ENCODE data around the gene SAP25. TPM values are rescaled to one million over a fixed set of nuclear protein-coding genes. Genes with fewer than 3 reads are reported as not detected.
A peak's percentile ranks its signal among the peaks of the same experiment; 100 is the strongest.

SAP25 gene
- total and polyA plus RNA-seq, 12 donors: 0.67 to 11.3 (median 1.6) TPM; not detected in 4

DNA sequence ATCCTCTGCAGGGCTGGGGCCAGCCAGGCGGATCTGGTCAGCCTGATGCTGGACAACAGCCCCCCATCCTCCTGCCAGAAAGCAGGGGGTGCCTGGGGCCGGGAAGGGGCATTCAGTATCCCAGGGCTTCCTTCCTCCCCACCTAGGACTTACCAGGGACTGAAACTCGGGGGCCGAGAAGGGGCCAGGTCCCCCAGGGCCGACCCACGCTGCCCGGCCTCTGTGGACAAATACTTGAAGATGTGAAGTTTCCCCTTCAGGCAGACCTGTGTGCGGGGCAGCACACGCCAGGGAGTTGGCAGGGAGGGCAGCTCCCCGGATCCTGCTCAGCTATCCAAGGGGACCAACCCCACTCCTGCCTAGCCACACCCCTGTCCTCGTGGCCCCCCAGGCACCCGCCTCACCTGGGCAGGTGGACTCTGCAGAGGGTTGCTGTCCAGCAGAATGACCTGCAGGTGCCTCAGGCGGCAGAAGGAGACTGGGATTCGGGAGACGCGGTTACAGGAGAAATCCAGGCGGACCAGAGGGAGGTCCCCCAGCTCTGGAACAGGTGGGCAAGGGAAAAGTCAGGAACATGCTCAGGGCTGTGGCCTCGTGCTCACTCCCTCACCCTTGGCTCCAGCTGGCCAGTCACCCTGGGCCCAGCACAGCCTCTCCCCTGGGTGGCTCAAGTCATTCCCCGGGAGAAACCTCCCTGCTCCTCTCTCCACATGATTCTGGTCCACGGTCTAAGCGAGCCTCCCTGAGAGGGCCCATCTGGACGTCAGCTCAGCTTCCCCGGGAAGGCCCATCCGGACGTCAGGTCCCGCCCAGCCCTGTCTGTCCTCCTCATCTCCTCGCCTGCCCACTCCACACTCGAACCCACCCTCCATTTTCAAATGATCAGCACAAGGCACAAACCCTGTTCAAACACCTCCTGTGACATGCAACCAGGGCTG lies 4.8 kb upstream of the SAP25 start:
- no peak for DNase-seq
- Histone ChIP-seq H3K9me3 (replicated peaks in 1 of 3) (no peaks in the 10 kb centered on the region), H3K27me3 (no peaks in the 10 kb centered on the region), H3K4me3 (no peak overlapping the region), H3K36me3 (replicated peaks in 1 of 2) (peaks cover 0 to 82% of the 10 kb centered on the region in 2 donors), H3K4me1 (replicated peaks in 1 of 2) (peaks cover 12 to 14% of the 10 kb centered on the region in 2 donors), H3K27ac (no peak overlapping the region)
- WGBS, 4 donors: 89 to 94% (median 92%) methylated on average over 21 to 28 of the region's 28 CpGs
- no peak for TF ChIP-seq POLR2A (IDR thresholded peaks at IDR 0.05)
- TF ChIP-seq, protein P1, sequence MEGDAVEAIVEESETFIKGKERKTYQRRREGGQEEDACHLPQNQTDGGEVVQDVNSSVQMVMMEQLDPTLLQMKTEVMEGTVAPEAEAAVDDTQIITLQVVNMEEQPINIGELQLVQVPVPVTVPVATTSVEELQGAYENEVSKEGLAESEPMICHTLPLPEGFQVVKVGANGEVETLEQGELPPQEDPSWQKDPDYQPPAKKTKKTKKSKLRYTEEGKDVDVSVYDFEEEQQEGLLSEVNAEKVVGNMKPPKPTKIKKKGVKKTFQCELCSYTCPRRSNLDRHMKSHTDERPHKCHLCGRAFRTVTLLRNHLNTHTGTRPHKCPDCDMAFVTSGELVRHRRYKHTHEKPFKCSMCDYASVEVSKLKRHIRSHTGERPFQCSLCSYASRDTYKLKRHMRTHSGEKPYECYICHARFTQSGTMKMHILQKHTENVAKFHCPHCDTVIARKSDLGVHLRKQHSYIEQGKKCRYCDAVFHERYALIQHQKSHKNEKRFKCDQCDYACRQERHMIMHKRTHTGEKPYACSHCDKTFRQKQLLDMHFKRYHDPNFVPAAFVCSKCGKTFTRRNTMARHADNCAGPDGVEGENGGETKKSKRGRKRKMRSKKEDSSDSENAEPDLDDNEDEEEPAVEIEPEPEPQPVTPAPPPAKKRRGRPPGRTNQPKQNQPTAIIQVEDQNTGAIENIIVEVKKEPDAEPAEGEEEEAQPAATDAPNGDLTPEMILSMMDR (IDR thresholded peaks at IDR 0.05): no peak
- intact Hi-C loops (cut with DNase I): no loop called here

DNA sequence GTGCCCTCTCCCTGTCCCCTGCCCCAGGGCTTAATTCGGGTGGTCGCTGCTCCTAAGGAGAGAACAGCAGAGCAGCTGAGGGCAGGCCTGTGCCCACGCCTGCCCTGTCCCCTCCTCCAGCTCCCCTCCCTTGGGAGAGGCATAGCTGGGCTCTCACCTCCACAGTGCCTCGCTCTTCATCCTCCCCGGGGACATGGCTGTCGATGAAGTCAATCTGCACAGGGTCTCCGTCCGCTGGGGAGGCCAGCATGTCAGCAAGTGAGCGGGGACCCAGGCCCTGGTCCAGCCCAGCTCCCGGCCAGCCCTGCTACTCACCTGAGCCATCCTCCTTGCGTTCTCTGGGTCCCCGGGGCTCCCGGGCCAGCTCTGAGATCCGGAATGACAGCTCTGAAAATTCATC lies 3.8 kb upstream of the SAP25 start:
- Histone ChIP-seq H3K9me3 (replicated peaks in 1 of 3) (no peaks in the 10 kb centered on the region), H3K4me3 (no peak overlapping the region), H3K36me3 (replicated peaks in 1 of 2) (peaks cover 0 to 82% of the 10 kb centered on the region in 2 donors), H3K4me1 (replicated peaks in 1 of 2) (peaks cover 2 to 4% of the 10 kb centered on the region in 2 donors), H3K27me3 (no peaks in the 10 kb centered on the region), H3K27ac (no peak overlapping the region)
- WGBS, 4 donors: 81 to 96% (median 90%) methylated on average over 3 to 14 of the region's 14 CpGs
- intact Hi-C loops (cut with DNase I): no loop called here
- peak in 1 of 7 donors; percentile 50 for DNase-seq
- TF ChIP-seq POLR2A (IDR thresholded peaks at IDR 0.05): no peak
- TF ChIP-seq, protein P1 (IDR thresholded peaks at IDR 0.05): no peak

DNA sequence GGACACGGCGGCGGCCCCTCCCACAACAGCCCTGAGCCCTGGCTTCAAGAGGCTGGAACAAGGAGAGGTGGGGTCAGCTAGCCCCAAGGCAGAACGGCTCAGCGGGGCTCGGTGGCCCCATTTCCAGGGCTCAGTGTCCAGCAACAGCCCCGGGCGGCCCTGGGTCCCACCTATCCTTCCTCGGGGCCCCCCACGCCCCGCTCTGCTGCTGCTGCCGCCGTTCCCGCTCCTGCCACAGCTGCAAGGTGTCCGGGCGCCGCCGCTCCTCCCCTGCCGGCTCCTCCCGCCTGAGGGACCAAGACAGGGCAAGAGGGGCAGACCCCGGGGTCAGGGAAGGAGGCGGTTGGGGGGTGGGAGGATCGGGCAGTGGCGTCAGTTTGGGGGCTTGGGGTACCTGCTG lies 3.4 kb upstream of the SAP25 start:
- H3K27me3 ChIP-seq: no peaks in the 10 kb centered on the region
- peaks cover 0 to 80% of the 10 kb centered on the region in 2 donors for H3K36me3 ChIP-seq (replicated peaks in 1 of 2)
- H3K4me1 ChIP-seq (replicated peaks in 1 of 2): peaks cover 0 to under 1% of the 10 kb centered on the region in 2 donors
- WGBS, 4 donors: 85 to 97% (median 92%) methylated on average over 3 to 24 of the region's 24 CpGs
- H3K9me3 ChIP-seq (replicated peaks in 1 of 3): no peaks in the 10 kb centered on the region
- no peak for TF ChIP-seq POLR2A (IDR thresholded peaks at IDR 0.05)
- TF ChIP-seq, protein P1 (IDR thresholded peaks at IDR 0.05): no peak
- no peak overlapping the region for H3K27ac ChIP-seq
- DNase-seq: no peak
- H3K4me3 ChIP-seq: no peak overlapping the region
- intact Hi-C loops (cut with DNase I): no loop called here

DNA sequence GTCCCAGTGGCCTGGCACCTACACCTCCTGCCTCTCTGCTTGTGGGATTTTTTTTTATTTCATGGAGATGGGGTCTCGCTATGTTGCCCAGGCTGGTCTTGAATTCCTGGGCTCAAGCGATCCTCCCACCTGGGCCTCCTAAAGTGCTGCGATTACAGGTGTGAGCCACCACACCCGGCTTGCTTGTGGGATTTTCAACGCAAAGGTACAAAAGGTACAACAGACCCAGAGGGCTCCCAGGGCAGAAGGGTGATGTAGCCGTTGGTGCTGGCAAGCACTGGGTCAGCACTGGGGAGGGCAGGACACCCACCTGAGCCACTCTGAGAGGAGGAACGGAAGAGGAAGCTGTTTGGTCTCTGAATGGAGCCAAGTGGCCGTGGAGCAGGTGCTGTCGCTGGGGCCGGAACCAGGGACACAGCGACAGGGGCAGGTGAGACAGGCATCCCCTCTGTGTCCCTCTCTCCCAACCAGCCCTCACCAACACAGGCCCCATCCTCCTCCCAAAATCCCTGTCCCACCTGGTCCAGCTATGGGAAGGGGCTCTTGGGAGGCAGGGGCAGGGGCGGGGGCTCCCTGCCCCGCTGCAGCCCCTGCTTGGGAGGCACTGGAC lies 2.8 kb upstream of the SAP25 start:
- Histone ChIP-seq H3K36me3 (replicated peaks in 1 of 2) (peaks cover 0 to 74% of the 10 kb centered on the region in 2 donors), H3K27ac (no peak overlapping the region), H3K4me3 (no peak overlapping the region), H3K4me1 (replicated peaks in 1 of 2) (no peaks in the 10 kb centered on the region), H3K9me3 (replicated peaks in 1 of 3) (no peaks in the 10 kb centered on the region), H3K27me3 (no peaks in the 10 kb centered on the region)
- 95 to 100% (median 96%) methylated on average over 7 to 13 of the region's 13 CpGs for WGBS, 4 donors
- intact Hi-C loops (cut with DNase I): no loop called here
- no peak for TF ChIP-seq POLR2A (IDR thresholded peaks at IDR 0.05)
- TF ChIP-seq, protein P1 (IDR thresholded peaks at IDR 0.05): no peak
- DNase-seq: no peak

Data from adrenal gland (tissue), 12 donors.